ENCODE measurements around the gene ANKRD1. TPM values are rescaled to one million over a fixed set of nuclear protein-coding genes. Genes with fewer than 3 reads are reported as not detected.
"Not testable (repeated sequence)": the region's sequence is repeated elsewhere in the genome, so short reads cannot be mapped to it uniquely, and the experiment has no call there.

The ANKRD1 gene
- total RNA-seq, 1 donor from 2014 or later = 14.1 TPM

DNA sequence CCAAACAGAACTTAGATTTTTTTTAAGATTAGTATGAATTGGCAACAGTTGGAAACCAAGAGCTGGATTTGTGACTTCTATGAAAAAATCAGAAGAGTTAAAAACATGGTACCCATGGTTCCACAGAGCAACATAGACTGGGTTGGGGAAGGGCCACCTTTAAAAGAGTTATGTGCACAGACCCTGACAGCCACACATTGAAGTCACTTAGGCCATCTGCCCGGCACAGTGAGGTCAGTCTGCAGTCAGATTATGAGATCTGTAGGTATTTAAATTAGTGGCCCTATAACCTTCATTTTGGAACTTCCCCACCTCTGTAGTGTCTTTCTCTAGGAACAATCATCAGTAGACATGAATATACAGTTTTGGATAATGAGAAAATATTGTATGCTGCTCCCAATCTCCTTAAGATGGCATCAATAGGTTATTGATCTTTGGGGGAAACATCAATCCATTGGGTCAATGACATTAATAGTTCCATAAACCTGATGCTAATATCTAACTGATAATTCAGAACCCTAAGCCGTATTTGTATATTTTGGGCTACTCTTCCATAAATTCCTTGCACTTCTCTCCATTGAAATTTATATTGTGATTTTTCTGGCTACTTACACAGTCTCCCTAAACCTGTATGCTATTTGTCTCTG lies 7.0 kb downstream of the ANKRD1 start:
- Histone ChIP-seq H3K27ac (ENCODE audit: low read depth, low read length) (no peak overlapping the region), H3K4me3 (ENCODE audit: low read length in 3 of 3) (no peak overlapping the region), H3K4me1 (ENCODE audit: control insufficient read depth in 3 of 3, insufficient read depth in 3 of 3, low read length in 3 of 3) (peaks cover 0 to 5% (median 0%) of the 10 kb centered on the region in 3 donors), H3K9ac (ENCODE audit: low read depth in 1 of 3, low read length in 3 of 3) (no peak overlapping the region), H3K27me3 (ENCODE audit: control insufficient read depth in 3 of 3, insufficient read depth in 3 of 3, low read length in 3 of 3) (no peaks in the 10 kb centered on the region), H3K9me3 (ENCODE audit: control insufficient read depth in 3 of 3, low read length in 3 of 3) (no peaks in the 10 kb centered on the region), H3K36me3 (ENCODE audit: control insufficient read depth in 3 of 3, insufficient read depth in 3 of 3, low read length in 3 of 3) (peaks cover 4 to 12% (median 7%) of the 10 kb centered on the region in 3 donors)

DNA sequence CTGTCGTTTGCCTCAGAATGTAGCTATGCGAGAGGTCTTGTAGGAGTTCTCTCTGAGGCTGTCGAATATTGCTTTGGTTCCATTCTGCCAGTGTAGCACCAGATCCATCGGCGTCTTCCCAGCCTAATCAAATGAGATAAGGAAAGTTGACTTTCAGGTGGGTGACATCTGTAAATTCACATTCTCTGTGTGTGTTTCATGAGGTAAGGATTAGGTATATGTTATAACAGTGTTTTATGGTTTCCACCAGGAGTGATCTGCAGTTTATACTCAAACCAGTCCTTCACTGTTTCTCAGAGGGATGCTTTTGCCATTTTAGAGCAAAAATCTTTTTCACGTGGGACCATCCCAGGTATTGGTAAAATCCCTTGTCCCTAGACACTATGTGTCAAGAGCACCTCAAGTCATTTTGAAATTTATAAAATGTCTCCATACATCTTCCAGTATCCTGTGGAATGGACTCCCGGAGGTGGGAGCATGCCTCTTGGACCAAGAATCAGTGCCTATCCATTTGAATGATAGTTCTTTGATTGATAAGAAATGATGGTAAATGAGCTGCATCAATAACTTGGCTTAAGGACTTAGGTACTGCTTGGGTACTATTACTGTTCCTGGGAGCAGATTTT lies 7.9 kb downstream of the ANKRD1 start:
- Histone ChIP-seq H3K4me3 (ENCODE audit: low read length in 3 of 3) (no peak overlapping the region), H3K4me1 (ENCODE audit: control insufficient read depth in 3 of 3, insufficient read depth in 3 of 3, low read length in 3 of 3) (peaks cover 0 to 2% (median 0%) of the 10 kb centered on the region in 3 donors), H3K9ac (ENCODE audit: low read depth in 1 of 3, low read length in 3 of 3) (no peak overlapping the region), H3K27ac (ENCODE audit: low read depth, low read length) (no peak overlapping the region), H3K36me3 (ENCODE audit: control insufficient read depth in 3 of 3, insufficient read depth in 3 of 3, low read length in 3 of 3) (peaks cover 4 to 12% (median 7%) of the 10 kb centered on the region in 3 donors), H3K9me3 (ENCODE audit: control insufficient read depth in 3 of 3, low read length in 3 of 3) (no peaks in the 10 kb centered on the region), H3K27me3 (ENCODE audit: control insufficient read depth in 3 of 3, insufficient read depth in 3 of 3, low read length in 3 of 3) (no peaks in the 10 kb centered on the region)

DNA sequence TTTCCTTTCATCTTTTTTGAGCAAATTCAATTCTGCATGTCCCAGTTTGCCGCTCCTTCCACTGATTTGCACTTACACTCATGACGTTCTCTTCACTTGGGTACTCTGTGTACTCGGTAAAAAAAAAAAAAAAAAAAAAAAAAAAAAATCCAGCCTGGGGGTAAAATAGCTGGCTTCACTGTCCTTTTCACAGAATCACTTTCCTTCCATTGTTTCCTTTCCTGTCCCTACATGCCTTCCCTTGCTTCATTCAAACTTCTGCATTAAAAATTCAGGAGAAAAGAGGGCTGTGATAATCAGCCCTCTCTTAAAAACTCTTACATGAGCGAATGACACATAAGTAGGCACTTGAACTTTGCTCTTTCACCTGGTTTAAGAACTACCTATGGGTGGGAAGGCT lies 8.7 kb downstream of the ANKRD1 start:
- Histone ChIP-seq H3K9ac (ENCODE audit: low read depth in 1 of 3, low read length in 3 of 3) (no peak overlapping the region), H3K27me3 (ENCODE audit: control insufficient read depth in 3 of 3, insufficient read depth in 3 of 3, low read length in 3 of 3) (no peaks in the 10 kb centered on the region), H3K36me3 (ENCODE audit: control insufficient read depth in 3 of 3, insufficient read depth in 3 of 3, low read length in 3 of 3) (peaks cover 4 to 12% (median 7%) of the 10 kb centered on the region in 3 donors), H3K4me3 (ENCODE audit: low read length in 3 of 3) (no peak overlapping the region), H3K9me3 (ENCODE audit: control insufficient read depth in 3 of 3, low read length in 3 of 3) (no peaks in the 10 kb centered on the region), H3K27ac (ENCODE audit: low read depth, low read length) (no peak overlapping the region), H3K4me1 (ENCODE audit: control insufficient read depth in 3 of 3, insufficient read depth in 3 of 3, low read length in 3 of 3) (peaks cover 0 to 2% (median 0%) of the 10 kb centered on the region in 3 donors)

DNA sequence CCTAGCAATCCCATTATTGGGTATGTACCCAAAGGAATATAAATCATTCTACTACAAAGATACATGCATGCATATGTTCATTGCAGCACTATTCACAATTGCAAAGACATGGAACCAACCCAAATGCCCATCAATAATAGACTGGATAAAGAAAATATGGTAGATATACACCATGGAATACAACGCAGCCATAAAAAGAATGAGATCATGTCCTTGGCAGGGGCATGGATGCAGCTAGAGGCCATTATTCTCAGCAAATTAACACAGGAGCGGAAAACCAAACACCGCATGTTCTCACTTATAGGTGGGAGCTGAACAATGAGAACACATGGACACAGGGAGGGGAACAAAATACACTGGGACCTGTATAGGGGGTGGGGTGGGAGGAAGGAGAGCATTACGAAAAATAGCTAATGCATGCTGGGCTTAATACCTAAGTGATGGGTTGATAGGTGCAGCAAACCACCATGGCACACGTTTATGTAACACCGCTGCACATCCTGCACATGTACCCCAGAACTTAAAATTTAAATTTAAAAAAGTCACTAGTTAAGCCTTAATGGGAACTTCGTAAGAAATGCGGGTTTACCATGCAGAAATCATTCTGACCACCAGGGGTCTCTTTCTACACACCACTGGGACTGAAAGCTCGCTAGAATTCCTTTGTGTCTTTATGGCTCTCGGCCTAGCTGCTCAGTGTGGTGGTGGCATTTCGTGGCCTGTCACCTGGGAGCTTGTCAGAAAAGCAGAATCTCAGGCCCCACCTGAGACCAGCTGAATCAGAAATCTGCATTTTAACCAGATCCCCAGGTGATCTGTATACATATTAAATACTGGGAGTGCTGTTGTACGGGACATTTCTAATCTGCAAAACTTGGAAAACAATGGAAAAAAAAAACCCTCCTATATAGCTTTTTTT lies 9.5 kb downstream of the ANKRD1 start:
- Histone ChIP-seq H3K9ac (ENCODE audit: low read depth in 1 of 3, low read length in 3 of 3) (no peak overlapping the region), H3K27ac (ENCODE audit: low read depth, low read length) (peak overlapping the region; percentile 25)

DNA sequence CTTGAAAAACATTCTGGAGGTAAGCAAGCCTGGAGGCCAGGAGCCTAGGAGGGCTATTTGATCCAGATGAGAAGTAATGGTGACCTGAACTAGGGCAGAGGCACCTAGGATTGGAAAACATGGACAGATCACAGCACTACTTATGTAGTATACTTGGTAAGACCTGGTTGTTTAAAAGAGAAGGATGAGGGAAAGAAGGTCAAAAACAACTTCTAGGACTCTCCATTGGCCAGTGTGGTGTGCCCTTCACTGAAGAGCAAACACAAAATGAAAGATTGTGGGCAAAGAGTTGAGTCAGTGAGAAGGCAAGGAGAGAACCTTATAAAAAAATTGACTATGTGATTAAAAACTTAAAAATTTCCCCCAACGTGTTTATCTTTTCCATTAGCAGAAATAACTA lies 14.3 kb downstream of the ANKRD1 start:
- Histone ChIP-seq H3K9me3 (ENCODE audit: control insufficient read depth in 3 of 3, low read length in 3 of 3) (no peaks in the 10 kb centered on the region), H3K27ac (ENCODE audit: low read depth, low read length) (no peak overlapping the region), H3K9ac (ENCODE audit: low read depth in 1 of 3, low read length in 3 of 3) (no peak overlapping the region), H3K36me3 (ENCODE audit: control insufficient read depth in 3 of 3, insufficient read depth in 3 of 3, low read length in 3 of 3) (peaks cover 0 to 13% (median 7%) of the 10 kb centered on the region in 3 donors), H3K27me3 (ENCODE audit: control insufficient read depth in 3 of 3, insufficient read depth in 3 of 3, low read length in 3 of 3) (no peaks in the 10 kb centered on the region), H3K4me1 (ENCODE audit: control insufficient read depth in 3 of 3, insufficient read depth in 3 of 3, low read length in 3 of 3) (peaks cover 0 to under 1% (median 0%) of the 10 kb centered on the region in 3 donors), H3K4me3 (ENCODE audit: low read length in 3 of 3) (no peak overlapping the region)

More for the DNA sequence above, 9.5 kb downstream of the ANKRD1 start:
- no peaks in the 10 kb centered on the region for H3K27me3 ChIP-seq (ENCODE audit: control insufficient read depth in 3 of 3, insufficient read depth in 3 of 3, low read length in 3 of 3)
- H3K4me1 ChIP-seq (ENCODE audit: control insufficient read depth in 3 of 3, insufficient read depth in 3 of 3, low read length in 3 of 3) = peaks cover 0 to 2% (median 0%) of the 10 kb centered on the region in 3 donors
- no peaks in the 10 kb centered on the region for H3K9me3 ChIP-seq (ENCODE audit: control insufficient read depth in 3 of 3, low read length in 3 of 3)
- peaks cover 4 to 9% (median 7%) of the 10 kb centered on the region in 3 donors for H3K36me3 ChIP-seq (ENCODE audit: control insufficient read depth in 3 of 3, insufficient read depth in 3 of 3, low read length in 3 of 3)
- H3K4me3 ChIP-seq (ENCODE audit: low read length in 3 of 3) = no peak overlapping the region

DNA sequence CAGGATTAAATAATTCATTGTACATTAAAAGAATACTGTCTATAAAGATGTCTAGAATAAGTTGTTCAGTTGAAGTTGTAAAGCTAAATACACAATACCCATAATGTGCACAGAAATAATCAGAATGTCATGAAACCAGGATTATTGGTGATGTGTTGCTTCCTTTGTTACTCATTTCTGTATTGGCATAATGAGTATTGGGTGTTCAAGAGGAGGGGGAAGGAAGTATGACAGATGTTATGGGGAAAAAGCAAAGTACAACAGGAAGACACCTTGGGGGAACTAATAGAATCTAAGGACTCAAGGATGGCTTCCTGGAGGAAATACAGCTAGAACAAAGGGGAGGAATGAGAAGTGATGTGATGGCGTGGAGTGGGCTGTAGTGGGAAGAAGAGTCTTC lies 15.0 kb downstream of the ANKRD1 start:
- Histone ChIP-seq H3K4me3 (ENCODE audit: low read length in 3 of 3) (no peak overlapping the region), H3K9me3 (ENCODE audit: control insufficient read depth in 3 of 3, low read length in 3 of 3) (no peaks in the 10 kb centered on the region), H3K27me3 (ENCODE audit: control insufficient read depth in 3 of 3, insufficient read depth in 3 of 3, low read length in 3 of 3) (no peaks in the 10 kb centered on the region), H3K4me1 (ENCODE audit: control insufficient read depth in 3 of 3, insufficient read depth in 3 of 3, low read length in 3 of 3) (no peaks in the 10 kb centered on the region), H3K9ac (ENCODE audit: low read depth in 1 of 3, low read length in 3 of 3) (no peak overlapping the region), H3K36me3 (ENCODE audit: control insufficient read depth in 3 of 3, insufficient read depth in 3 of 3, low read length in 3 of 3) (peaks cover 0 to 17% (median 7%) of the 10 kb centered on the region in 3 donors), H3K27ac (ENCODE audit: low read depth, low read length) (no peak overlapping the region)

DNA sequence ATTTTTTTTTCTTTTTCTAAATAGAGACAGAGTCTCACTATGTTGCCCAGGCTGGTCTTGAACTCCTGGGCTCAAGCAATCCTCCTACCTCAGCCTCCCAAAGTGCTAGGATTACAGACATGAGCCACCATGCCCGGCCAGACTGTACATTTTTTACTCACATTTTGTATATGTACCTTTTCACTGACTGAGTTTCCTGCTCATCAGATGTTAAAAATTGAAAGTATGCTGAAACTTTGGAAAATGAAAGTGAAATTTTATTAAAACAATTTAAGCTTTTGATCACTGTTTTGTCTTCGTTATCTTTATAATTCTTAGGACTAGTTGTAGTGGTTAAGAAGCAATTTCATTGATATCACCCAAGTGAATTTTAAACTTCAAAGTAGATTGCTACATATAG lies 24.0 kb downstream of the ANKRD1 start:
- H3K9me3 ChIP-seq (ENCODE audit: control insufficient read depth in 3 of 3, low read length in 3 of 3); H3K27me3 ChIP-seq (ENCODE audit: control insufficient read depth in 3 of 3, insufficient read depth in 3 of 3, low read length in 3 of 3); H3K9ac ChIP-seq (ENCODE audit: low read depth in 1 of 3, low read length in 3 of 3); H3K4me3 ChIP-seq (ENCODE audit: low read length in 3 of 3); H3K4me1 ChIP-seq (ENCODE audit: control insufficient read depth in 3 of 3, insufficient read depth in 3 of 3, low read length in 3 of 3); H3K27ac ChIP-seq (ENCODE audit: low read depth, low read length): not testable (repeated sequence)
- peaks cover 7 to 42% (median 19%) of the 10 kb centered on the region in 3 donors for H3K36me3 ChIP-seq (ENCODE audit: control insufficient read depth in 3 of 3, insufficient read depth in 3 of 3, low read length in 3 of 3)

DNA sequence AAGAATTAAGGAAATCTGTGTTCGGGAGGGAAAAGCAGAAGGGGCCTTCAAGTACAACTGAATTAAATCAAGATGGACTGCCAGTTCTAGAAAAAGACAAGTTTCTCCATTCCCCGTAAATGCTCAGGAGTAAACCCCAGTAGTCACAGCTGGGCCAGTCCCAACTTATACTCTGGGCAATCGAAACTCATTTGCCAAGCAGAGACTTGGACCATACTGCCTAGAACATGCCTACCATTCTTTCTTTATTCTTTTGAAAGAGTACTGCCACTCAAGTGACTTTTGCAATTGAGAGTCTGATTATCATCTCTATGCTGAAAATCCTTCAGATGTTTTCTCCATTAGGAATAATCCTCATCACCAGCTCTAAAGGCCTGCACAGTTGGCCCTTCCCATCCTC lies 27.7 kb downstream of the ANKRD1 start:
- H3K27me3 ChIP-seq (ENCODE audit: control insufficient read depth in 3 of 3, insufficient read depth in 3 of 3, low read length in 3 of 3) = no peaks in the 10 kb centered on the region
- no peak overlapping the region for H3K27ac ChIP-seq (ENCODE audit: low read depth, low read length)
- no peak overlapping the region for H3K4me3 ChIP-seq (ENCODE audit: low read length in 3 of 3)
- H3K36me3 ChIP-seq (ENCODE audit: control insufficient read depth in 3 of 3, insufficient read depth in 3 of 3, low read length in 3 of 3) = peaks cover 11 to 46% (median 29%) of the 10 kb centered on the region in 3 donors
- no peak overlapping the region for H3K9ac ChIP-seq (ENCODE audit: low read depth in 1 of 3, low read length in 3 of 3)
- H3K4me1 ChIP-seq (ENCODE audit: control insufficient read depth in 3 of 3, insufficient read depth in 3 of 3, low read length in 3 of 3) = no peaks in the 10 kb centered on the region
- no peaks in the 10 kb centered on the region for H3K9me3 ChIP-seq (ENCODE audit: control insufficient read depth in 3 of 3, low read length in 3 of 3)

DNA sequence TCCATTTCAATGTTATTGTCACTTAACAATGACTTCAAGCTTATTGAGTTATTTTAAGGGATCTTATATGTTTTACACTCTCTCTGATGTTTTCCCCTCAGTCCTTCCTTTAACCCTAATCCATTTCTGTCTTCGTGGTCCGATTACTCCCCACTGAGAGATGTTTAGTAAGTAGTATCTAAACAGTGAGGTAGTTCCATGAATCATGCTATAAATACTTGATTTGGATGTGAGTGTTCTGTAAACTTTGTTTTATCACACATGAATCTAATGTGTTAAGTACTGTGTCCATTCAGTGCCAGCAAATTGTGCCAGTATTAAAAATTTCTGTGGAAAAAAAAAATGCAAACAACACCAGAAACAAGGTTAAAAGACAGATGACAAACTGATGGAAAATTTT lies 30.5 kb downstream of the ANKRD1 start:
- H3K27ac ChIP-seq (ENCODE audit: low read depth, low read length) = no peak overlapping the region
- no peaks in the 10 kb centered on the region for H3K27me3 ChIP-seq (ENCODE audit: control insufficient read depth in 3 of 3, insufficient read depth in 3 of 3, low read length in 3 of 3)
- no peaks in the 10 kb centered on the region for H3K4me1 ChIP-seq (ENCODE audit: control insufficient read depth in 3 of 3, insufficient read depth in 3 of 3, low read length in 3 of 3)
- no peak overlapping the region for H3K4me3 ChIP-seq (ENCODE audit: low read length in 3 of 3)
- peaks cover 11 to 62% (median 27%) of the 10 kb centered on the region in 3 donors for H3K36me3 ChIP-seq (ENCODE audit: control insufficient read depth in 3 of 3, insufficient read depth in 3 of 3, low read length in 3 of 3)
- H3K9me3 ChIP-seq (ENCODE audit: control insufficient read depth in 3 of 3, low read length in 3 of 3) = no peaks in the 10 kb centered on the region
- H3K9ac ChIP-seq (ENCODE audit: low read depth in 1 of 3, low read length in 3 of 3) = no peak overlapping the region

Measured in skeletal muscle tissue (tissue), 4 donors.